ENCODE data around the gene ZNF496. TPM values are rescaled to one million over a fixed set of nuclear protein-coding genes. Genes with fewer than 3 reads are reported as not detected.

ZNF496 gene
- total RNA-seq, 1 experiment from 2014 or later: 66.5 TPM

- H3K27ac Mint-ChIP-seq: peak overlapping the region in 2 of 3 experiments; percentile 6 to 58; a peak in 1 of 7 replicates
- no CpG with 5 or more reads among the region's 10 CpGs for WGBS (ENCODE audit: extremely low coverage, insufficient read length, low lambda C conversion rate)
- Histone ChIP-seq H4K5ac (ENCODE audit: insufficient read length, low read depth, low read length) (no peak overlapping the region), H3K9me3 (ENCODE audit: control insufficient read depth, low read depth, low read length) (no peaks in the 10 kb centered on the region), H3K23ac (ENCODE audit: insufficient read length, low read depth, low read length) (no peak overlapping the region), H3T11ph (ENCODE audit: low read length) (no peak overlapping the region), H3K4me2 (ENCODE audit: insufficient read depth, insufficient read length, low read length) (no peak overlapping the region), H3K79me2 (ENCODE audit: insufficient read depth, low read length) (peaks cover 15% of the 10 kb centered on the region; the same call in 1 of the 2 replicates), H2BK20ac (ENCODE audit: low read depth, low read length, poor library complexity, severe bottlenecking) (no peak overlapping the region), H2BK5ac (ENCODE audit: insufficient read length, low read length) (no peak overlapping the region), H2BK120ac (ENCODE audit: low read depth, low read length, poor library complexity, severe bottlenecking) (no peak overlapping the region), H3K56ac (ENCODE audit: insufficient read length, low read depth, low read length) (no peak overlapping the region), H4K8ac (replicated peaks; ENCODE audit: insufficient read length, low read depth, low read length) (no peak overlapping the region), H3K27me3 (ENCODE audit: insufficient read depth, low read length) (no peaks in the 10 kb centered on the region), H3K79me1 (ENCODE audit: insufficient read depth, low read depth, low read length, poor library complexity, severe bottlenecking) (peaks cover 9% of the 10 kb centered on the region), H2AK5ac (ENCODE audit: insufficient read length, low read length) (no peak overlapping the region), H4K91ac (ENCODE audit: insufficient read length, low read depth, low read length) (no peak overlapping the region), H2AFZ (ENCODE audit: low read length) (no peak overlapping the region), H3K18ac (ENCODE audit: insufficient read length, low read depth, low read length) (no peak overlapping the region), H3K14ac (ENCODE audit: insufficient read depth, low read length) (no peak overlapping the region), H3K27ac (ENCODE audit: insufficient read length, low read depth, low read length) (no peak overlapping the region), H3K4ac (ENCODE audit: low read depth, low read length) (no peak overlapping the region), H3K4me1 (ENCODE audit: insufficient read depth, low read length) (peaks cover 16% of the 10 kb centered on the region), H3K23me2 (ENCODE audit: insufficient read length, low read depth, low read length, poor library complexity, severe bottlenecking) (peaks cover 9% of the 10 kb centered on the region), H3K9ac (ENCODE audit: extremely low read depth, insufficient read length, low read length) (no peak overlapping the region), H2BK15ac (ENCODE audit: low read depth, low read length) (no peak overlapping the region), H2BK12ac (ENCODE audit: insufficient read length, low read depth, low read length) (no peak overlapping the region), H4K20me1 (ENCODE audit: control insufficient read depth, insufficient read depth, insufficient read length) (no peaks in the 10 kb centered on the region)
- peaks cover 52% of the 10 kb centered on the region in 2 experiments for H3K4me1 Mint-ChIP-seq
- no peak for TF ChIP-seq CTCF (conservative IDR thresholded peaks at IDR 0.05)
- H3K9me3 Mint-ChIP-seq: no peaks in the 10 kb centered on the region
- no peak overlapping the region for H3K4me3 Mint-ChIP-seq
- DNase-seq: no peak
- H3K36me3 Mint-ChIP-seq (ENCODE audit: insufficient read depth in 1 of 3, low read depth in 3 of 3): peaks cover 46 to 71% (median 69%) of the 10 kb centered on the region in 3 experiments
- no peaks in the 10 kb centered on the region for H3K27me3 Mint-ChIP-seq (ENCODE audit: low read depth)
Observed at GRCh38 chr1:247337250-247337746, 5.6 kb upstream of the ZNF496 start.

Measured in H9 (cell line).